ENCODE measurements around the gene DACT3.

DNA sequence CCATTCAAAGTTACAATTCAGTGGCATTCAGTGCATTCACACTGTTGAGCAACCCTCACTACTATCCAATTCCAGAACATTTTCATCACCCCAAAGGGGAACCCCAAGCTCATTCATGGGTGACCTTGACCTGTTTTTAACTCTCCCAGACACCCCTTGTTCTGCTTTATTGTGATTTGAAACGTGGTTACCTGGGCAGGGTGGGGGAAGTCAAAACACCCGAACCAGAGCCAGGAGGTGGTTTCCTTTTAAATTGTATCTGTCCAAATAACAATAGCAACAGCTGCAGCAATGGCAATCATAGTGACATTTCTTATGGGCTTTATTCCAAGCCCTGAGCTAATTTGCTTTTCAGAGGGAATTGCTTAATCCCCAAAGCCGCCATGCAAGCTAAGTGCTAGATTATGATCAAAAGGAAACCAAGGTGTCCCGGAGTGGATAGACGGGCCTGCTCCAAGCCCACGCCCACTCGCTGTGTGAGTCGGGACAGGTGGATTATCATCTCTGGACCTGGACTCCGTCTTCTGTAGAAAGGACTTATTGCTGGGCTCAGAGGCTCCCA lies 42.2 kb downstream of the DACT3 start:
- TF ChIP-seq, protein P1, sequence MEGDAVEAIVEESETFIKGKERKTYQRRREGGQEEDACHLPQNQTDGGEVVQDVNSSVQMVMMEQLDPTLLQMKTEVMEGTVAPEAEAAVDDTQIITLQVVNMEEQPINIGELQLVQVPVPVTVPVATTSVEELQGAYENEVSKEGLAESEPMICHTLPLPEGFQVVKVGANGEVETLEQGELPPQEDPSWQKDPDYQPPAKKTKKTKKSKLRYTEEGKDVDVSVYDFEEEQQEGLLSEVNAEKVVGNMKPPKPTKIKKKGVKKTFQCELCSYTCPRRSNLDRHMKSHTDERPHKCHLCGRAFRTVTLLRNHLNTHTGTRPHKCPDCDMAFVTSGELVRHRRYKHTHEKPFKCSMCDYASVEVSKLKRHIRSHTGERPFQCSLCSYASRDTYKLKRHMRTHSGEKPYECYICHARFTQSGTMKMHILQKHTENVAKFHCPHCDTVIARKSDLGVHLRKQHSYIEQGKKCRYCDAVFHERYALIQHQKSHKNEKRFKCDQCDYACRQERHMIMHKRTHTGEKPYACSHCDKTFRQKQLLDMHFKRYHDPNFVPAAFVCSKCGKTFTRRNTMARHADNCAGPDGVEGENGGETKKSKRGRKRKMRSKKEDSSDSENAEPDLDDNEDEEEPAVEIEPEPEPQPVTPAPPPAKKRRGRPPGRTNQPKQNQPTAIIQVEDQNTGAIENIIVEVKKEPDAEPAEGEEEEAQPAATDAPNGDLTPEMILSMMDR (IDR thresholded peaks at IDR 0.05; ENCODE audit: low read depth, low read length), result no peak
- no peak for TF ChIP-seq EZH2phosphoT487 (IDR thresholded peaks at IDR 0.05; ENCODE audit: low read depth)
